K562 (cell line): ENCODE results near the gene LSM8. TPM values are rescaled to one million over a fixed set of nuclear protein-coding genes. Genes with fewer than 3 reads are reported as not detected.

Experiments
- CBX8 ChIP-seq: fragments of 200-600 bp; sonication (generic); IDR thresholded peaks from 2 replicates; pipeline ENCODE4 v1.6.1; 2012; ENCODE audit warnings: borderline replicate concordance, mixed run types, low read depth, mild to moderate bottlenecking, moderate library complexity, mixed read lengths, low read length, control low read depth, inconsistent platforms; ENCODE audit not compliant: poor library complexity, severe bottlenecking; ENCODE audit errors: extremely low read depth
- CUX1 ChIP-seq: fragments of 200-800 bp; sonication (Bioruptor generic); IDR thresholded peaks from 2 replicates; pipeline ENCODE4 v1.6.1; 2016; ENCODE audit warnings: missing genetic modification characterization, missing compliant biosample characterization
- GTF3C2 ChIP-seq: IDR thresholded peaks from 3 replicates; pipeline ENCODE4 v1.6.1; 2011; ENCODE audit warnings: borderline replicate concordance, mild to moderate bottlenecking, moderate library complexity; ENCODE audit not compliant: insufficient read length; ENCODE audit errors: extremely low read depth
- MAZ ChIP-seq, 2 experiments: fragments of 450-650 bp in 1 of 2; sonication (generic) in 1 of 2; formaldehyde crosslinking; IDR thresholded peaks in 1 of 2; conservative IDR thresholded peaks in 1 of 2; 2 replicates each; pipeline versions ENCODE4 v1.4.0 to v1.5.0; 2020; ENCODE audit warnings: mild to moderate bottlenecking in 1 of 2, missing genetic modification reagents in 1 of 2
- MBD2 ChIP-seq: sonication (generic); IDR thresholded peaks from 2 replicates; pipeline ENCODE4 v1.6.1; 2016; ENCODE audit warnings: low read depth, borderline replicate concordance
- PHF21A ChIP-seq: fragments of 450-650 bp; IDR thresholded peaks from 2 replicates; pipeline ENCODE4 v1.6.1; 2017; ENCODE audit warnings: low read depth, borderline replicate concordance
- SOX6 ChIP-seq: fragments of 450-650 bp; IDR thresholded peaks from 2 replicates; pipeline ENCODE4 v1.6.1; 2014; ENCODE audit warnings: mild to moderate bottlenecking
- ZFX ChIP-seq: sonication (generic); formaldehyde crosslinking; IDR thresholded peaks from 2 replicates; pipeline ENCODE4 v1.8.0; 2022; ENCODE audit warnings: mild to moderate bottlenecking, missing genetic modification reagents, moderate library complexity
- ZHX1 ChIP-seq: fragments of 150-350 bp; conservative IDR thresholded peaks from 2 replicates; pipeline ENCODE4 v1.6.1; 2014; ENCODE audit warnings: low read length
- ZNF518B ChIP-seq: fragments of 250-450 bp; sonication (Bioruptor Pico); IDR thresholded peaks from 2 replicates; pipeline ENCODE4 v1.5.0; 2021; ENCODE audit warnings: mild to moderate bottlenecking, moderate library complexity
- polyA plus RNA-seq, 8 experiments: library from polyadenylated mRNA; depleted of rRNA in 4 of 8; stranded (reverse) in 5 of 8; unstranded in 3 of 8; fragments of >200 nt; fragmentation: Nextera tagmentation in 2 of 8; fragmentation: Illumina TruSeq in 1 of 8; extraction: Ambion mirVana in 2 of 8; extraction: Trizol in 1 of 8; gene quantifications; 2 replicates each; pipeline versions ENCODE4 v1.2.1 to v1.2.3, GENCODE V29; 2011 to 2014; ENCODE audit warnings: inconsistent platforms in 1 of 8, missing spikeins in 1 of 8
- total RNA-seq, 7 experiments: library from RNA; depleted of rRNA in 6 of 7; stranded (reverse); fragments of >200 nt in 6 of 7; fragmentation: Illumina TruSeq in 2 of 7; extraction: Trizol in 2 of 7; gene quantifications; 2 replicates each; pipeline versions ENCODE4 v1.2.1 to v1.2.3, GENCODE V29; 2011 to 2021; ENCODE audit warnings: low replicate concordance in 1 of 7

LSM8 gene
- total and polyA plus RNA-seq, 9 of the 15 experiments (the other 6 are each of a cell fraction or from before 2014, with no cell fraction given) = 81.5 to 340 (median 180) TPM

GRCh38 chr7:118183786-118184564, at the start of gene LSM8 (continued):
- no peak for TF ChIP-seq CBX8
- no peak for TF ChIP-seq ZNF518B (CRISPR knock-in tag)
- no peak; the same call in 1 of the 2 replicates for TF ChIP-seq SOX6
- TF ChIP-seq CUX1 (CRISPR knock-in tag) = no peak
- TF ChIP-seq MBD2 = peak; percentile 91; the same call in 1 of the 2 replicates
- peak; percentile 47 to 80 for TF ChIP-seq MAZ (CRISPR knock-in tag; conservative IDR thresholded peaks at IDR 0.05 in 1 of 2, IDR thresholded peaks at IDR 0.05 in 1 of 2)
- peak; percentile 52 for TF ChIP-seq ZHX1
- TF ChIP-seq PHF21A = peak; percentile 37
- TF ChIP-seq ZFX (CRISPR knock-in tag) = peak; percentile 98
- no peak for TF ChIP-seq GTF3C2
